ENCODE data around the gene CLCN2.

The CLCN2 gene

GRCh38 chr3:184361532-184361931 is at the start of gene CLCN2, which contains the start of gene POLR2H:
TSS of gene CLCN2 (minus strand) at chr3:184361605. CDS start at chr3:184361479, 126 bp downstream.
TSS of gene POLR2H (plus strand) at chr3:184361710. CDS start at chr3:184363493, 1,783 bp downstream.
- DNase-seq = peak; percentile 41

GRCh38 chr3:184409946-184410500 is 48.6 kb upstream of the CLCN2 start:
- DNase-seq = no peak

- no peak for DNase-seq
Measured at GRCh38 chr3:184409331-184409926, 48.0 kb upstream of the CLCN2 start.

GRCh38 chr3:184405075-184406030 is 43.9 kb upstream of the CLCN2 start:
- DNase-seq = no peak

- DNase-seq = no peak
Measured at GRCh38 chr3:184399410-184399809, 38.0 kb upstream of the CLCN2 start.

GRCh38 chr3:184395320-184395660 is 33.9 kb upstream of the CLCN2 start:
- no peak for DNase-seq

- no peak for DNase-seq
Measured at GRCh38 chr3:184391266-184391665, 29.9 kb upstream of the CLCN2 start.

- no peak for DNase-seq
Measured at GRCh38 chr3:184389935-184390528, 28.6 kb upstream of the CLCN2 start.

- no peak for DNase-seq
Measured at GRCh38 chr3:184389384-184389783, 28.0 kb upstream of the CLCN2 start.

GRCh38 chr3:184388936-184389230 is 27.5 kb upstream of the CLCN2 start:
- DNase-seq = no peak

- no peak for DNase-seq
Measured at GRCh38 chr3:184388164-184388935, 26.9 kb upstream of the CLCN2 start.

GRCh38 chr3:184387174-184387714 is 25.8 kb upstream of the CLCN2 start:
- no peak for DNase-seq

- DNase-seq = no peak
Measured at GRCh38 chr3:184386047-184386806, 24.8 kb upstream of the CLCN2 start.

- DNase-seq = no peak
Measured at GRCh38 chr3:184384856-184385422, 23.5 kb upstream of the CLCN2 start.

- DNase-seq = no peak
Measured at GRCh38 chr3:184384342-184384741, 22.9 kb upstream of the CLCN2 start.

GRCh38 chr3:184383033-184383740 is 21.8 kb upstream of the CLCN2 start:
- DNase-seq = no peak

- DNase-seq = no peak
Measured at GRCh38 chr3:184382326-184383032, 21.1 kb upstream of the CLCN2 start.

GRCh38 chr3:184381261-184382224 is 20.1 kb upstream of the CLCN2 start:
- no peak for DNase-seq

Measured in stimulated activated CD4-positive, alpha-beta T cell treated with anti-CD3 and anti-CD28 coated beads, Interleukin-1b, Interleukin-23, amount 100 ng/mL, for 48 hours (primary cell).